PC-3 (cell line): ENCODE results near the gene TMCC3.

Source experiments
- EZH2 ChIP-seq: fragments of 300-600 bp; sonication (generic); IDR thresholded peaks from one replicate; pipeline ENCODE4 v1.6.1; 2017; ENCODE audit warnings: antibody characterized with exemption, mild to moderate bottlenecking, low read length; ENCODE audit not compliant: unreplicated experiment
- EZH2phosphoT487 ChIP-seq: fragments of 300-600 bp; sonication (generic); IDR thresholded peaks from 2 replicates; pipeline ENCODE4 v1.6.1; 2018; ENCODE audit warnings: mild to moderate bottlenecking, antibody characterized with exemption, low read length, borderline replicate concordance
- TF ChIP-seq, protein P1 (sequence below): fragments of 300-600 bp; sonication (generic); conservative IDR thresholded peaks from 2 replicates; pipeline ENCODE4 v1.5.1; 2017; ENCODE audit warnings: antibody characterized with exemption, low read depth, mild to moderate bottlenecking, low read length

- TF ChIP-seq, protein P1, sequence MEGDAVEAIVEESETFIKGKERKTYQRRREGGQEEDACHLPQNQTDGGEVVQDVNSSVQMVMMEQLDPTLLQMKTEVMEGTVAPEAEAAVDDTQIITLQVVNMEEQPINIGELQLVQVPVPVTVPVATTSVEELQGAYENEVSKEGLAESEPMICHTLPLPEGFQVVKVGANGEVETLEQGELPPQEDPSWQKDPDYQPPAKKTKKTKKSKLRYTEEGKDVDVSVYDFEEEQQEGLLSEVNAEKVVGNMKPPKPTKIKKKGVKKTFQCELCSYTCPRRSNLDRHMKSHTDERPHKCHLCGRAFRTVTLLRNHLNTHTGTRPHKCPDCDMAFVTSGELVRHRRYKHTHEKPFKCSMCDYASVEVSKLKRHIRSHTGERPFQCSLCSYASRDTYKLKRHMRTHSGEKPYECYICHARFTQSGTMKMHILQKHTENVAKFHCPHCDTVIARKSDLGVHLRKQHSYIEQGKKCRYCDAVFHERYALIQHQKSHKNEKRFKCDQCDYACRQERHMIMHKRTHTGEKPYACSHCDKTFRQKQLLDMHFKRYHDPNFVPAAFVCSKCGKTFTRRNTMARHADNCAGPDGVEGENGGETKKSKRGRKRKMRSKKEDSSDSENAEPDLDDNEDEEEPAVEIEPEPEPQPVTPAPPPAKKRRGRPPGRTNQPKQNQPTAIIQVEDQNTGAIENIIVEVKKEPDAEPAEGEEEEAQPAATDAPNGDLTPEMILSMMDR = no peak
- TF ChIP-seq EZH2 (no peak), EZH2phosphoT487 (no peak)
These were observed 55.2 kb downstream of the TMCC3 start for GRCh38 chr12:94595152-94595551.
